Lower leg skin (tissue), 3 donors: ENCODE data around the gene RNU1-4.
"Not testable (repeated sequence)": the region's sequence is repeated elsewhere in the genome, so short reads cannot be mapped to it uniquely, and the experiment has no call there.

Experiments
- POLR2A ChIP-seq, 2 donors: fragments of 450-650 bp; IDR thresholded peaks; one replicate each; pipeline ENCODE4 v1.6.1; 2016 to 2017; ENCODE audit warnings: antibody characterized with exemption in 2 of 2, mild to moderate bottlenecking in 1 of 2, moderate library complexity in 1 of 2
- TF ChIP-seq, protein P1 (sequence below), 3 donors: fragments of 450-650 bp; IDR thresholded peaks; one replicate each; pipeline ENCODE4 v1.5.1; 2016; ENCODE audit warnings: antibody characterized with exemption in 3 of 3, mild to moderate bottlenecking in 3 of 3, moderate library complexity in 2 of 3

- TF ChIP-seq, protein P1, sequence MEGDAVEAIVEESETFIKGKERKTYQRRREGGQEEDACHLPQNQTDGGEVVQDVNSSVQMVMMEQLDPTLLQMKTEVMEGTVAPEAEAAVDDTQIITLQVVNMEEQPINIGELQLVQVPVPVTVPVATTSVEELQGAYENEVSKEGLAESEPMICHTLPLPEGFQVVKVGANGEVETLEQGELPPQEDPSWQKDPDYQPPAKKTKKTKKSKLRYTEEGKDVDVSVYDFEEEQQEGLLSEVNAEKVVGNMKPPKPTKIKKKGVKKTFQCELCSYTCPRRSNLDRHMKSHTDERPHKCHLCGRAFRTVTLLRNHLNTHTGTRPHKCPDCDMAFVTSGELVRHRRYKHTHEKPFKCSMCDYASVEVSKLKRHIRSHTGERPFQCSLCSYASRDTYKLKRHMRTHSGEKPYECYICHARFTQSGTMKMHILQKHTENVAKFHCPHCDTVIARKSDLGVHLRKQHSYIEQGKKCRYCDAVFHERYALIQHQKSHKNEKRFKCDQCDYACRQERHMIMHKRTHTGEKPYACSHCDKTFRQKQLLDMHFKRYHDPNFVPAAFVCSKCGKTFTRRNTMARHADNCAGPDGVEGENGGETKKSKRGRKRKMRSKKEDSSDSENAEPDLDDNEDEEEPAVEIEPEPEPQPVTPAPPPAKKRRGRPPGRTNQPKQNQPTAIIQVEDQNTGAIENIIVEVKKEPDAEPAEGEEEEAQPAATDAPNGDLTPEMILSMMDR (IDR thresholded peaks at IDR 0.05) = not testable (repeated sequence)
- TF ChIP-seq POLR2A (IDR thresholded peaks at IDR 0.05) = not testable (repeated sequence)
These were observed 15.1 kb downstream of the RNU1-4 start for GRCh38 chr1:16755385-16755784.
